Spleen (tissue), 11 donors: Measurements from ENCODE around the gene NMNAT2. TPM values are rescaled to one million over a fixed set of nuclear protein-coding genes. Genes with fewer than 3 reads are reported as not detected.

Experiments used
- DNase-seq: peaks from one replicate; pipeline ENCODE4 v3.0.0-alpha.2; 2020
- H3K27ac ChIP-seq, 8 donors: fragments of 200-600 bp; sonication (generic) in 7 of 8; 1 replicate in 4 of 8; 2 replicates in 4 of 8; pipeline versions ENCODE4 v1.5.0 to v1.8.0; 2016 to 2021; ENCODE audit warnings: inconsistent platforms in 4 of 8, mild to moderate bottlenecking in 4 of 8, moderate library complexity in 1 of 8
- H3K27me3 ChIP-seq, 7 donors: fragments of 200-600 bp; sonication (generic) in 6 of 7; replicated peaks in 1 of 7; 1 replicate in 4 of 7; 2 replicates in 3 of 7; pipeline versions ENCODE4 v1.5.0 to v1.8.0; 2016 to 2021; ENCODE audit warnings: inconsistent platforms in 3 of 7, mild to moderate bottlenecking in 1 of 7
- H3K36me3 ChIP-seq, 6 donors: fragments of 200-600 bp; sonication (generic) in 5 of 6; 1 replicate in 4 of 6; 2 replicates in 2 of 6; pipeline versions ENCODE4 v1.5.0 to v1.8.0; 2016 to 2021; ENCODE audit warnings: inconsistent platforms in 2 of 6
- H3K4me1 ChIP-seq, 6 donors: fragments of 200-600 bp; sonication (generic) in 5 of 6; 1 replicate in 3 of 6; 2 replicates in 3 of 6; pipeline versions ENCODE4 v1.5.0 to v1.8.0; 2016 to 2021; ENCODE audit warnings: inconsistent platforms in 3 of 6
- H3K4me3 ChIP-seq, 8 donors: fragments of 200-600 bp; sonication (generic) in 7 of 8; 1 replicate in 4 of 8; 2 replicates in 4 of 8; pipeline versions ENCODE4 v1.5.0 to v1.8.0; 2016 to 2021; ENCODE audit warnings: inconsistent platforms in 4 of 8, mild to moderate bottlenecking in 4 of 8, moderate library complexity in 2 of 8
- H3K9me3 ChIP-seq, 8 donors: fragments of 200-600 bp; sonication (generic) in 7 of 8; 1 replicate in 4 of 8; 2 replicates in 4 of 8; pipeline versions ENCODE4 v1.5.0 to v1.8.0; 2016 to 2021; ENCODE audit warnings: inconsistent platforms in 4 of 8
- POLR2A ChIP-seq, 3 donors: fragments of 450-650 bp; IDR thresholded peaks; one replicate each; pipeline ENCODE4 v1.5.1; 2017; ENCODE audit warnings: antibody characterized with exemption in 3 of 3, mild to moderate bottlenecking in 1 of 3
- POLR2AphosphoS5 ChIP-seq, 3 donors: sonication (generic); formaldehyde crosslinking; IDR thresholded peaks; one replicate each; pipeline ENCODE4 v1.5.1; 2017; ENCODE audit warnings: antibody characterized with exemption in 3 of 3
- WGBS, 5 donors: extraction: QIAGEN DNeasy Blood & Tissue Kit in 3 of 5; methylation state at CpG; one replicate each; pipeline versions ENCODE4 v1.1.5 to v1.1.7; 2013 to 2018; 5-methylcytosine and 5-hydroxymethylcytosine counted together
- intact Hi-C: fragments of 100-400 bp; cut with DNase I; formaldehyde crosslinking; loops from one replicate; pipeline ENCODE4 v1.15.0; 2023; ENCODE audit warnings: low total_unique reads
- polyA plus RNA-seq, 3 donors: library from polyadenylated mRNA; stranded (reverse); fragments of 200-250 nt; gene quantifications; one replicate each; pipeline ENCODE4 v1.2.1, GENCODE V29; 2013
- total RNA-seq, 7 donors: library from RNA; depleted of rRNA in 3 of 7; stranded (reverse); fragments of >200 nt in 3 of 7; fragmentation: NEBNext Ultra II Directional in 4 of 7; extraction: Animal tissue kit (Norgen Biotek cat#: 25700) in 4 of 7; gene quantifications; one replicate each; pipeline versions ENCODE4 v1.1.0 to v1.2.1, GENCODE V29; 2016 to 2021
- TF ChIP-seq, protein P1 (sequence below), 11 experiments: fragments of 200-600 bp in 7 of 11; fragments of 450-650 bp in 4 of 11; sonication (generic) in 4 of 11; IDR thresholded peaks in 8 of 11; conservative IDR thresholded peaks in 3 of 11; 1 replicate in 7 of 11; 2 replicates in 4 of 11; pipeline versions ENCODE4 v1.4.0 to v1.8.0; 2016 to 2021; ENCODE audit warnings: antibody characterized with exemption in 11 of 11, inconsistent platforms in 4 of 11, mild to moderate bottlenecking in 1 of 11
- donor health status: healthy with polysubstance abuse.
- donor health status: DM: no; HTN: no; CAD: no; lungs with moderate emphysema.
- donor health status: DM: no; HTN: no; CAD: no.
- donor health status: Bipolar disorder and iron deficiency.
- donor health status: healthy.
- donor health status: DM: no; HTN: no; CAD: no.
- donor health status: DM: yes; HTN: yes; CAD: no.

NMNAT2 gene
- total and polyA plus RNA-seq, 10 donors: 0.05 to 1.7 (median 0.17) TPM

- H3K9me3 ChIP-seq: no peaks in the 10 kb centered on the region
- peaks cover 0 to 49% (median 0%) of the 10 kb centered on the region in 7 donors for H3K27me3 ChIP-seq
- intact Hi-C loops: no loop called here
- H3K36me3 ChIP-seq: no peaks in the 10 kb centered on the region
- H3K4me1 ChIP-seq: no peaks in the 10 kb centered on the region
- H3K4me3 ChIP-seq: no peak overlapping the region
- no peak overlapping the region for H3K27ac ChIP-seq
- TF ChIP-seq POLR2AphosphoS5 (IDR thresholded peaks at IDR 0.05) (no peak), POLR2A (IDR thresholded peaks at IDR 0.05) (no peak)
- TF ChIP-seq, protein P1, sequence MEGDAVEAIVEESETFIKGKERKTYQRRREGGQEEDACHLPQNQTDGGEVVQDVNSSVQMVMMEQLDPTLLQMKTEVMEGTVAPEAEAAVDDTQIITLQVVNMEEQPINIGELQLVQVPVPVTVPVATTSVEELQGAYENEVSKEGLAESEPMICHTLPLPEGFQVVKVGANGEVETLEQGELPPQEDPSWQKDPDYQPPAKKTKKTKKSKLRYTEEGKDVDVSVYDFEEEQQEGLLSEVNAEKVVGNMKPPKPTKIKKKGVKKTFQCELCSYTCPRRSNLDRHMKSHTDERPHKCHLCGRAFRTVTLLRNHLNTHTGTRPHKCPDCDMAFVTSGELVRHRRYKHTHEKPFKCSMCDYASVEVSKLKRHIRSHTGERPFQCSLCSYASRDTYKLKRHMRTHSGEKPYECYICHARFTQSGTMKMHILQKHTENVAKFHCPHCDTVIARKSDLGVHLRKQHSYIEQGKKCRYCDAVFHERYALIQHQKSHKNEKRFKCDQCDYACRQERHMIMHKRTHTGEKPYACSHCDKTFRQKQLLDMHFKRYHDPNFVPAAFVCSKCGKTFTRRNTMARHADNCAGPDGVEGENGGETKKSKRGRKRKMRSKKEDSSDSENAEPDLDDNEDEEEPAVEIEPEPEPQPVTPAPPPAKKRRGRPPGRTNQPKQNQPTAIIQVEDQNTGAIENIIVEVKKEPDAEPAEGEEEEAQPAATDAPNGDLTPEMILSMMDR (IDR thresholded peaks at IDR 0.05 in 8 of 11, conservative IDR thresholded peaks at IDR 0.05 in 3 of 11): no peak
- WGBS, 5 donors: 89 to 100% (median 98%) methylated on average over 1 of the region's 1 CpG
- no peak for DNase-seq
These were observed 89.8 kb downstream of the NMNAT2 start for GRCh38 chr1:183328371-183328770.

GRCh38 chr1:183327434-183328290 lies 90.5 kb downstream of the NMNAT2 start:
- H3K27me3 ChIP-seq: peaks cover 0 to 52% (median 0%) of the 10 kb centered on the region in 7 donors
- intact Hi-C loops: no loop called here
- no peak overlapping the region for H3K4me3 ChIP-seq
- WGBS, 5 donors: 68 to 90% (median 82%) methylated on average over 11 of the region's 11 CpGs
- TF ChIP-seq POLR2A (IDR thresholded peaks at IDR 0.05): no peak
- TF ChIP-seq POLR2AphosphoS5 (IDR thresholded peaks at IDR 0.05): no peak
- TF ChIP-seq, protein P1 (IDR thresholded peaks at IDR 0.05 in 8 of 11, conservative IDR thresholded peaks at IDR 0.05 in 3 of 11): no peak
- DNase-seq: no peak
- no peak overlapping the region for H3K27ac ChIP-seq
- H3K36me3 ChIP-seq: no peaks in the 10 kb centered on the region
- H3K9me3 ChIP-seq: no peaks in the 10 kb centered on the region
- H3K4me1 ChIP-seq: no peaks in the 10 kb centered on the region

DNA sequence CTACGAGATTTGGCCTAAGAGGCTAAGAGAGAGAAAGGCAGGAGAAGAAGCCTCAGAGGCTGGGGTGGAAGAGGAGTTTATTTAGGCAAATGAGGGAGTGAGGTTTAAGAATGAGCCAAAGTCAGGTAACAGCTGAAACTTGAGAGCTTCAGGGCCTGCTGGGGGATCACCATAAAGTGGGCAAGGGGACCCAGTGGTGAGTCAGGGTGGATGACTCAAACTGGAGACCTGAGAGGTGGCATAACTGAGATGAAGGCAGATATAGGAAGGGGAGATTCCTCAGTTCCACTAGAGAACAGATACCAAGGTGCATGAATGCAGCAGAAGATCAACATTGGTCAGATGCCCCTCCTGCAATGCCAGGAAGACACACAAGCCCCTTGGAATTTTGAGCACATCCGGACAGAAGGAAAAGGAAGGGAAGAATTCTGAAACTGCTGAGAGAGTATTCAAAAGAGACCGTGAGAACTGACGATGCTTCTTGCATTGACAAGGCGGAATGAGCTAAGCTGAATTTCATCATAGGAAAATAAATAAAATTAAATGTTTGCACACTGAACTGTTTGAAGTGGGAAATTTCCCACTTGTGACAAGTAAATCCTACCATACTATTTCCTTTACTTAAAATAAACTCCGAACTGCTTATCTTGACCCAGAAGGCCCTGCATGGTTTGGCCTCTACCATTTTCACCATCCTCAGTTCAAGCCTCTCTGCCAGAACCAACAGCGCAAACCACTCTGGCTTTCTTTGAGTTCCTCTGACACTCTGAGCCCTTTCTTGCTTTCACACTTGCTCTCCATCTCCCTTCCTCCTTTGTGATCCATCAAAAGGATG lies 94.1 kb downstream of the NMNAT2 start:
- Histone ChIP-seq H3K4me3 (no peak overlapping the region), H3K36me3 (no peaks in the 10 kb centered on the region), H3K9me3 (no peaks in the 10 kb centered on the region), H3K4me1 (peaks cover 0 to under 1% (median 0%) of the 10 kb centered on the region in 6 donors), H3K27ac (no peak overlapping the region), H3K27me3 (peaks cover 0 to 32% (median 0%) of the 10 kb centered on the region in 7 donors)
- no peak for DNase-seq
- 81 to 90% (median 85%) methylated on average over 7 of the region's 7 CpGs for WGBS, 5 donors
- TF ChIP-seq POLR2AphosphoS5 (IDR thresholded peaks at IDR 0.05) (no peak), POLR2A (IDR thresholded peaks at IDR 0.05) (no peak)
- TF ChIP-seq, protein P1 (IDR thresholded peaks at IDR 0.05 in 8 of 11, conservative IDR thresholded peaks at IDR 0.05 in 3 of 11): no peak
- intact Hi-C loops: no loop called here
